Ectodermal cell (in vitro differentiated cells): ENCODE data around the gene F2RL2.

Experiments used
- H3K27ac ChIP-seq: 2 replicates; pipeline ENCODE4 v1.7.0; 2013; ENCODE audit warnings: mild to moderate bottlenecking, low read depth, low read length; ENCODE audit not compliant: insufficient read depth, poor library complexity, severe bottlenecking
- H3K27me3 ChIP-seq: 2 replicates; pipeline ENCODE4 v1.7.0; 2013; ENCODE audit warnings: mild to moderate bottlenecking, low read length; ENCODE audit not compliant: insufficient read depth, control insufficient read depth, poor library complexity, severe bottlenecking
- H3K36me3 ChIP-seq: one replicate; pipeline ENCODE4 v1.7.0; 2013; ENCODE audit warnings: low read length; ENCODE audit not compliant: control insufficient read depth, insufficient read depth
- H3K4me1 ChIP-seq: one replicate; pipeline ENCODE4 v1.7.0; 2013; ENCODE audit warnings: low read length; ENCODE audit not compliant: control insufficient read depth, insufficient read depth
- H3K4me3 ChIP-seq: 2 replicates; pipeline ENCODE4 v1.7.0; 2013; ENCODE audit warnings: low read depth, low read length, control low read depth; ENCODE audit not compliant: insufficient read depth
- H3K9me3 ChIP-seq: 2 replicates; pipeline ENCODE4 v1.7.0; 2013; ENCODE audit warnings: mild to moderate bottlenecking, low read length, moderate library complexity; ENCODE audit not compliant: control insufficient read depth
- WGBS, 2 experiments: methylation state at CpG; one replicate each; pipeline ENCODE4 v1.1.7; 2013; ENCODE audit warnings: missing lambda C conversion rate in 2 of 2; 5-methylcytosine and 5-hydroxymethylcytosine counted together

F2RL2 gene

GRCh38 chr5:76592692-76593091 lies 30.5 kb downstream of the F2RL2 start:
- H3K36me3 ChIP-seq: no peaks in the 10 kb centered on the region
- no peaks in the 10 kb centered on the region for H3K27me3 ChIP-seq
- H3K4me3 ChIP-seq: no peak overlapping the region
- H3K9me3 ChIP-seq: no peaks in the 10 kb centered on the region
- no peak overlapping the region for H3K27ac ChIP-seq
- 20 to 98% methylated on average over 1 to 3 of the region's 3 CpGs for WGBS, 2 experiments
- H3K4me1 ChIP-seq: no peaks in the 10 kb centered on the region

- Histone ChIP-seq H3K4me3 (no peak overlapping the region), H3K27ac (no peak overlapping the region), H3K4me1 (no peaks in the 10 kb centered on the region), H3K36me3 (no peaks in the 10 kb centered on the region), H3K27me3 (no peaks in the 10 kb centered on the region), H3K9me3 (no peaks in the 10 kb centered on the region)
- WGBS, 2 experiments: 94 to 98% methylated on average over 3 of the region's 3 CpGs
These were observed 31.8 kb downstream of the F2RL2 start for GRCh38 chr5:76591366-76591765.

GRCh38 chr5:76590027-76590426 lies 33.2 kb downstream of the F2RL2 start:
- Histone ChIP-seq H3K4me1 (no peaks in the 10 kb centered on the region), H3K4me3 (no peak overlapping the region), H3K36me3 (no peaks in the 10 kb centered on the region), H3K9me3 (no peaks in the 10 kb centered on the region), H3K27me3 (no peaks in the 10 kb centered on the region), H3K27ac (no peak overlapping the region)
- 97 to 100% methylated on average over 1 of the region's 1 CpG for WGBS, 2 experiments

GRCh38 chr5:76586531-76586930 lies 36.7 kb downstream of the F2RL2 start:
- Histone ChIP-seq H3K4me3 (no peak overlapping the region), H3K9me3 (no peaks in the 10 kb centered on the region), H3K4me1 (no peaks in the 10 kb centered on the region), H3K27ac (no peak overlapping the region), H3K27me3 (no peaks in the 10 kb centered on the region), H3K36me3 (no peaks in the 10 kb centered on the region)
- WGBS, 2 experiments: 88 to 94% methylated on average over 4 of the region's 4 CpGs

GRCh38 chr5:76585783-76586217 lies 37.4 kb downstream of the F2RL2 start:
- H3K9me3 ChIP-seq: no peaks in the 10 kb centered on the region
- H3K4me1 ChIP-seq: no peaks in the 10 kb centered on the region
- no peak overlapping the region for H3K27ac ChIP-seq
- H3K27me3 ChIP-seq: no peaks in the 10 kb centered on the region
- no peak overlapping the region for H3K4me3 ChIP-seq
- H3K36me3 ChIP-seq: no peaks in the 10 kb centered on the region
- 96 to 99% methylated on average over 3 of the region's 3 CpGs for WGBS, 2 experiments

GRCh38 chr5:76583163-76584047 lies 39.8 kb downstream of the F2RL2 start:
- H3K36me3 ChIP-seq: no peaks in the 10 kb centered on the region
- H3K27ac ChIP-seq: no peak overlapping the region
- H3K4me3 ChIP-seq: no peak overlapping the region
- H3K9me3 ChIP-seq: no peaks in the 10 kb centered on the region
- no peaks in the 10 kb centered on the region for H3K27me3 ChIP-seq
- H3K4me1 ChIP-seq: no peaks in the 10 kb centered on the region
- 79 to 83% methylated on average over 6 to 7 of the region's 7 CpGs for WGBS, 2 experiments

GRCh38 chr5:76582230-76583162 lies 40.7 kb downstream of the F2RL2 start:
- WGBS, 2 experiments: 85 to 87% methylated on average over 5 of the region's 6 CpGs
- Histone ChIP-seq H3K27ac (no peak overlapping the region), H3K9me3 (no peaks in the 10 kb centered on the region), H3K4me1 (no peaks in the 10 kb centered on the region), H3K27me3 (no peaks in the 10 kb centered on the region), H3K4me3 (no peak overlapping the region), H3K36me3 (no peaks in the 10 kb centered on the region)

GRCh38 chr5:76580981-76581380 lies 42.2 kb downstream of the F2RL2 start:
- Histone ChIP-seq H3K27ac (no peak overlapping the region), H3K27me3 (no peaks in the 10 kb centered on the region), H3K4me3 (no peak overlapping the region), H3K36me3 (no peaks in the 10 kb centered on the region), H3K4me1 (no peaks in the 10 kb centered on the region), H3K9me3 (no peaks in the 10 kb centered on the region)
- WGBS, 2 experiments: 94 to 95% methylated on average over 3 of the region's 3 CpGs

GRCh38 chr5:76579166-76579937 lies 43.9 kb downstream of the F2RL2 start:
- Histone ChIP-seq H3K27me3 (no peaks in the 10 kb centered on the region), H3K4me3 (no peak overlapping the region), H3K27ac (no peak overlapping the region), H3K4me1 (no peaks in the 10 kb centered on the region), H3K9me3 (no peaks in the 10 kb centered on the region), H3K36me3 (no peaks in the 10 kb centered on the region)
- WGBS, 2 experiments: 86 to 88% methylated on average over 7 of the region's 7 CpGs
